Measurements from ENCODE around the gene CREBL2.
"Not testable (repeated sequence)": the region's sequence is repeated elsewhere in the genome, so short reads cannot be mapped to it uniquely, and the experiment has no call there.

Gene CREBL2, protein sequence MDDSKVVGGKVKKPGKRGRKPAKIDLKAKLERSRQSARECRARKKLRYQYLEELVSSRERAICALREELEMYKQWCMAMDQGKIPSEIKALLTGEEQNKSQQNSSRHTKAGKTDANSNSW

GRCh38 chr12:12611512-12612306 lies at the start of gene CREBL2:
TSS of gene CREBL2 (plus strand) at chr12:12611876. CDS start at chr12:12612173, 297 bp downstream.
- peak; percentile 87 to 90 for DNase-seq

DNA sequence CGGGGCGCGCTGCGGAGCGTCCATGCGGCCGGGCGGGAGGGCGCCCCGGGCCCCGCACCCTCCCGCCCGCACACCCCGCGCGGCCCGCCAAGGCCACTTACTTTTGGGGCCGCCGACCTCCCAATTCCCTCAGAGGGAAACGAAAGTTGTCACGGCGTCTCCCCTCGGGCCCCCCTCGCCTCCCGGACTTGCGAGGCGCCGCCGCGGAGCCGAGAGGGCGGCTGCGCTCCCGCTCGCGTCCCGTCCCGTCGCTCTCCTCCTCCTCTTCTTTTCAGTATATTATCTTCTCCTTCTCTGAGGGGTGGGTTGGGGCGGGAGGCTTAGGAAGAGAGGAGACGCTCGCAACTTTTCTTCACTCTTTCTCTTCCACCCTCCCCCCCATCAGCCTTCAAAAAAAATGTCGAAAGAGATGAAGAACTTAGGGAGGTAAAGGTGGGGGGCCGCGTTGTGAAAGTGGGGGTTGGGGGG lies 49.6 kb upstream of the CREBL2 start:
- DNase-seq, result peak in 1 of 2 donors; percentile 42

DNA sequence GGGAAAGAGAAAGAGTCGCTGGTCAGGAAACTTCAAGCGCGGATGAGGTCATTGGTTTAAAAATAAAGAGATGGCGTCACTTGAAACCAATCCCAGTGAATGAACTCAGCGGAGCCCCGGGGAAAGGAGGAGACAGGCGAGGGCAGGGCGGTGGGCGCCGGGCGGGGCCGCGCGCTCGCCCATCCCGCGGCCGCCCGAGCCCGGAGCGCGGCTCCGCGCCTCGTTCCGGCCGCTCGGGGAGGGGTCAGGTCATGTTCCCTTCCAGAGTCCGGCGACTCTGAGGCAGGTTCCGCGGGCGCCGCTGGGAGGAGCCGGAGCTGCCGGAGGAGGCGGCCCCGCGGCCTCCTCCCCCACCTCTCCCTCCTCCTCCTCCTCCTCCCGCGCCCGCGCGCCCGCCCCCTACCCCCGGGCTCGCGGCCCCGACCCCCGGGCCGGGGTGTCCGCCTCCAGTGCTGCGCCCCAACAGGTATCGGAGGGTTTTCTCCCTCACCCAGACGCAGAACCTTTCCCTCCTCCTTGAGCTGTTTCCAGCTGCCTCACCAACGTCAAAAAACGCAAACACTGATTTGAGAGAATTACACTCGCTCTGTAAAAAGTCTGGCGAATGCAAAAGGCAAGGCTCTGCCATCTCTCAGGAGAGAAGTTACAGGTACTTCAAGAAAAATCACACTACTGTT lies 49.0 kb upstream of the CREBL2 start, which contains the start of gene DUSP16:
TSS of gene DUSP16 (minus strand) at position 279 of the 677 bp plus-strand sequence. CDS start 41,765 bp downstream, outside the sequence.
- DNase-seq, result peak; percentile 89 to 94

DNA sequence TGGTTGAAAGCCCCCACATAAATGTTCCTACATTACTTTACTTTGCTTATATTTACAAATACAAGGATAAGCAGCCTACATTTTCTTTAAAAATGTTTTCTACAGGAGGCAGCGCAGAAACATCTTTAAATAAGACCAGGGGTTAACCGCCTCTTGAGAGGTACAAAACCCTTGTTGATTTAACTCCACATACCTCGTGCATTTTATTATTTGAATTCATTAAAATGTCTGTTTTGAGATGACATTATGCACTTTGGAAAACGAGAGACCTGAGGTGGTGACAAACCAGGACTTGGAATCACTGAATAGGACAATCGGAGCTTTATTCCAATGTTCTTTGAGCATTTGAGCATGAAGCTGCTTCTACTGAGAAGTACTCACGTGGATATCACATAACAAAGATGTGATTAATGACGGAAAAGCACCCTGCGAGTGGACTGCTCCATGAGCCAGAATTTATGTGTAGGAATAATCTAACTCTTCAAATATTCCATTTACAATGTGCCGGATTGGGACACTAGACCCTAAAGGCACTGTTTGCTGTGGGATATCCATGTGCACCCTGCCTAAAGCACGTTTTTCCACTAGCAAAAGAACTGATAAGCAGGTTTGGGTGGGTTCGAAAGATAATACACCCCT lies 48.3 kb upstream of the CREBL2 start:
- no peak for DNase-seq

GRCh38 chr12:12564911-12565310 lies 46.8 kb upstream of the CREBL2 start:
- no peak for DNase-seq

GRCh38 chr12:12565971-12566370 lies 45.7 kb upstream of the CREBL2 start:
- DNase-seq, result not testable (repeated sequence)

DNA sequence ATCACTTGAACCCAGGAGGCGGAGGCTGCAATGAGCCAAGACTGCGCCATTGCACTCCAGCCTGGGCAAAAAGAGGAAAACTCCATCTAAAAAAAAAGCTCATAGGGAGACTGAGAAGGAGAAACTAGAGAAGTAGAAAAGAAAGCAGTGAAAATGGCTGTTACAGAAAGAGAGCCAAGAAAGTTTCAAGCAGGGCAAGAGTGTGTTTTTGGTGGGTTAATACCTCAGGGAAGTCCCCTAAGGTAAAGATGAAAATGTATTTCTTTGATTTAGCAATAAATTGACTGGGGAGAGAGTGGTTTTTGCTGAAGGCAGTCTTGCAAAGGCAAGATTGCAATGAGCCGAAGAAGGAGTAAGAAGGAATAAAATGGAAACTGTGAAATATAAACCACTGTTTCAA lies 39.0 kb upstream of the CREBL2 start:
- DNase-seq, result no peak

- DNase-seq, result no peak
Measured at GRCh38 chr12:12577786-12578185, 33.9 kb upstream of the CREBL2 start.

DNA sequence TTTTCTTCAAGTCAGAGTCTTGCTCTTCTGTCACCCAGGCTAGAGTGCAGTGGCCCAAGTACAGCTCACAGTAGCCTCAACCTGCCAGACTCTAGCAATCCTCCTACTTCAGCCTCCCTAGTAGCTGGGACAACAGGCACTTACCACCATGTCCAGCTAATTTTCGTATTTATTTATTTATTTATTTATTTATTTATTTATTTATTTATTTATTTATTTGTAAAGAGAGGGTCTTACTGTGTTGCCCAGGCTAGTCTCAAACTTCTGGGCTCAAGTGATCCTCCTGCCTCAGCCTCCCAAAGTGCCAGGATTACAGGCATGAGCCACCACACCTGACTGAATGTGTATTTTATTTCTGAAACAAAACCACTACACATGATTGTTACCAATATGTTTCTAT lies 31.0 kb upstream of the CREBL2 start:
- DNase-seq, result not testable (repeated sequence)

DNA sequence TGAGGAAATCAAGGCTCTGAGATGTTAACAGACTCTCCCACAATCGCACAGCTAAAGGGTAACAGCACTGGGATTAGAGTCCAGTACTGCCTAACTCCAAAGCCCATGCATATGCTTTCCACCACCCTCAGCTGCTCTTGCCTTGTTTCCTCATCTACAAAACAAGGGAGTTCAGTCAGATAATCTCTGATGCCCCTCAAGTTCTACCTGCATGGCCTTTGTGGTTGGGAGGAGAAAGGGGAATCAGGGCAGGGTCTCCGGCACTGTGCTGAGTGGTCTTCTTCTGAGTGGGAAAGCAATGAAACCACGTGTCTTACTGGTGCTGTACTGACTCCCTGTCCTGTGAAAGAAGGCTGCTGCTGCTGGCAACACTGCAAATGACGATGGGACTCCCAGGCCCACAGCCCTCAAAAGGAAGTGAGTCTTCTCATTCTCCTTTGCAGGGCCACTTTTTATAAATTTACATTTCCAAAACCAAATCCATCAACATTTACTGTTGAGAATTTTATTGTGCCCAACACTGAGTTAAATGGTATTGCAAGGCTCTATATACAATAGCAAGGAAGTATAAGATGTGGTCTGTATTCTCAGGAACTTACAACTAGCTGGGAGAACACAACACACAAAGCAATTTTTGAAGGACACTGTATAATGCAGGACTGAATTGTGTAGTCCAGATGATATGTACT lies 29.3 kb upstream of the CREBL2 start:
- no peak for DNase-seq

- no peak for DNase-seq
Measured at GRCh38 chr12:12582895-12583303, 28.8 kb upstream of the CREBL2 start.

GRCh38 chr12:12583510-12584178 lies 28.0 kb upstream of the CREBL2 start:
- no peak for DNase-seq

- DNase-seq, result no peak
Measured at GRCh38 chr12:12585115-12585863, 26.4 kb upstream of the CREBL2 start.

DNA sequence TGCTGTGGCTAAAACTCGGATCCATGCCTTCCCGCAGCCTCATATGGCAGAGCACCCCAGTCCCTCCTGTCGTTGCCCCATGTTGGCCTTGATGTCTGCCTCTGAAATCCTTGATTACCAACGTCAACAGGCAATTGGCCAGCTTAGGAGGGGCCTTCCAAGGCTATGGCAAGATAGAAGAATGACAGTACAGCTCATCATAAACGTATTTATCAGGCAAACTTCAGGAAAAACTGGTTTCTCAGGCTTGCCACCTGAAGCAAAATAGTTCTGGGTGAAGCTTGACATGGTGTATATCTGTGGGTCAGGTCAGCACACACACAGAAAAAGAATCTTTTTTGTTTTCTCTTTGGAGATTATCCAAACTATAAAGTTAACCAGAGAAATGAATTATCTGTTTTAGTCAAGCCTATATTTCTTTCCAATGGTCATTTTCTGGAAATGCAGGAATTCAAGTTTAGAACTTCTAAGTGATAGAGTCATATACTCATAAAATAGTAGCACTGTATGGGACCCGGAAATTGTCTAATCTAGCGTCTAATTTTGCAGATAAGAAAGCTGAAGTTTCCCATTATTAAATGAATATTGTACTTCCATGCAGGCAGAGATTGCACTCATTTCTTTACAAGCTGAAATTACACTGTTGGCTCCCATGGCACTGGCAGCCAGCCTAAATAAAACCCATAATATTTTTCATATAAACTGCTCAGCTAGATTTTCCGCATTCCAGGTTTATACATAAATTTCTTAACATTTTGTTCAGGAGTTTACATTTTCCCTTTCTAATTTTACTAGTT lies 24.6 kb upstream of the CREBL2 start:
- no peak for DNase-seq

GRCh38 chr12:12587878-12588277 lies 23.8 kb upstream of the CREBL2 start:
- no peak for DNase-seq

DNA sequence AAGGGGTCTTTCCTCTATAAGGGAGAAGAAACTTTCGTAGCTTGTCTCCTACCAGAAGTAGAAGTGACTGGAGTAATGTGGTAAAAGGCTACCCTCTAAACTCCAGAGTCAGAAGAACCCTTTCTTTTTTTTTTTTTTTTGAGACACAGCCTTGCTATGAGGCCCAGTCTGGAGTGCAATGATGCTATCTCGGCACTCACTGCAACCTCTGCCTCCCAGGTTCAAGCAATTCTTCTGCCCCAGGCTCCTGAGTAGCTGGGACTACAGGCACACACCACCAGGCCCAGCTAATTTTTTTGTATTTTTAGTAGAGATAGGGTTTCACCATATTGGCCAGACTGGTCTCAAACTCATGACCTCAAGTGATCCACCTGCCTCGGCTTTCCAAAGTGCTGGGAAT lies 23.2 kb upstream of the CREBL2 start:
- not testable (repeated sequence) for DNase-seq

GRCh38 chr12:12590961-12591360 lies 20.7 kb upstream of the CREBL2 start:
- no peak for DNase-seq

GRCh38 chr12:12592930-12593329 lies 18.7 kb upstream of the CREBL2 start:
- DNase-seq, result no peak

DNA sequence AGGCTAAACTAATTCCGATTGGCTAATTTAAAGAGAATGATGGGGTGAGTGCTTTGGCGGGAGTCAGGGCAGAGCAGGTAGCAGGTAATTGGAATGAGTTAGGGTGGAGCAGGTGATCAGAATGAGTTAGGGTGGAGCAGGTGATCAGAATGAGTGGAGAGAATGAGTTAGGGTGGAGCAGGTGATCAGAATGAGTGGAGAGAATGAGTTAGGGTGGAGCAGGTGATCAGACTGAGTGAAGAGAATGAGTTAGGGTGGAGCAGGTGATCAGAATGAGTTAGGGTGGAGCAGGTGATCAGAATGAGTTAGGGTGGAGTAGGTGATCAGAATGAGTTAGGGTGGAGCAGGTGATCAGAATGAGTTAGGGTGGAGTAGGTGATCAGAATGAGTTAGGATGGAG lies 15.7 kb upstream of the CREBL2 start:
- not testable (repeated sequence) for DNase-seq

- not testable (repeated sequence) for DNase-seq
Measured at GRCh38 chr12:12596598-12596997, 15.1 kb upstream of the CREBL2 start.
